GM12864 (cell line): Measurements from ENCODE around the gene MYL12B.

ENCODE experiments used
- DNase-seq: peaks from one replicate; pipeline ENCODE4 v3.0.0-alpha.2; 2011; ENCODE audit warnings: low read depth
- H3K4me3 ChIP-seq: 2 replicates; pipeline ENCODE4 v1.5.1; 2011; ENCODE audit warnings: mild to moderate bottlenecking, low read depth, low read length, control low read depth
- TF ChIP-seq, protein P1 (sequence below): IDR thresholded peaks from 2 replicates; pipeline ENCODE4 v1.5.1; 2011; ENCODE audit warnings: low read depth, mild to moderate bottlenecking, moderate library complexity, low read length, control low read depth, inconsistent platforms; ENCODE audit errors: missing control alignments

Gene MYL12B

GRCh38 chr18:3319894-3320454, 58.0 kb downstream of the MYL12B start:
- no peak overlapping the region for H3K4me3 ChIP-seq
- TF ChIP-seq, protein P1, sequence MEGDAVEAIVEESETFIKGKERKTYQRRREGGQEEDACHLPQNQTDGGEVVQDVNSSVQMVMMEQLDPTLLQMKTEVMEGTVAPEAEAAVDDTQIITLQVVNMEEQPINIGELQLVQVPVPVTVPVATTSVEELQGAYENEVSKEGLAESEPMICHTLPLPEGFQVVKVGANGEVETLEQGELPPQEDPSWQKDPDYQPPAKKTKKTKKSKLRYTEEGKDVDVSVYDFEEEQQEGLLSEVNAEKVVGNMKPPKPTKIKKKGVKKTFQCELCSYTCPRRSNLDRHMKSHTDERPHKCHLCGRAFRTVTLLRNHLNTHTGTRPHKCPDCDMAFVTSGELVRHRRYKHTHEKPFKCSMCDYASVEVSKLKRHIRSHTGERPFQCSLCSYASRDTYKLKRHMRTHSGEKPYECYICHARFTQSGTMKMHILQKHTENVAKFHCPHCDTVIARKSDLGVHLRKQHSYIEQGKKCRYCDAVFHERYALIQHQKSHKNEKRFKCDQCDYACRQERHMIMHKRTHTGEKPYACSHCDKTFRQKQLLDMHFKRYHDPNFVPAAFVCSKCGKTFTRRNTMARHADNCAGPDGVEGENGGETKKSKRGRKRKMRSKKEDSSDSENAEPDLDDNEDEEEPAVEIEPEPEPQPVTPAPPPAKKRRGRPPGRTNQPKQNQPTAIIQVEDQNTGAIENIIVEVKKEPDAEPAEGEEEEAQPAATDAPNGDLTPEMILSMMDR: no peak
- no peak for DNase-seq

GRCh38 chr18:3321133-3321812, 59.3 kb downstream of the MYL12B start:
- no peak for DNase-seq
- no peak overlapping the region for H3K4me3 ChIP-seq
- TF ChIP-seq, protein P1: no peak

- no peak for DNase-seq
- H3K4me3 ChIP-seq: no peak overlapping the region
Observed at GRCh38 chr18:3323900-3324299, 62.0 kb downstream of the MYL12B start.

More at GRCh38 chr18:3323900-3324299, 62.0 kb downstream of the MYL12B start:
- TF ChIP-seq, protein P1: no peak
